ENCODE data around the gene METTL24.

GRCh38 chr6:110322151-110322873 lies 35.8 kb downstream of the METTL24 start:
- TF ChIP-seq EZH2 (IDR thresholded peaks at IDR 0.05; ENCODE audit: low read depth): no peak
- no peak for TF ChIP-seq CTCF (conservative IDR thresholded peaks at IDR 0.05)

All from PC-9 (cell line).